SK-N-SH (cell line): Measurements from ENCODE around the gene SLFN12. TPM values are rescaled to one million over a fixed set of nuclear protein-coding genes. Genes with fewer than 3 reads are reported as not detected.

Experiments
- CTCF ChIA-PET: fragments of 300-600, 350-600 bp; formaldehyde crosslinking; extraction: SDS; loops from one replicate; lab custom pipeline; 2021; lab: Yijun Ruan, JAX
- POLR2A ChIA-PET: fragments of 350-600 bp; sonication (Branson Sonifier 250); formaldehyde crosslinking; extraction: SDS; loops from one replicate; lab custom pipeline; 2020; ENCODE audit warnings: antibody characterized with exemption, inconsistent platforms; lab: Yijun Ruan, JAX
- DNase-seq: peaks from one replicate; pipeline ENCODE4 v3.0.0; 2012
- H2AFZ ChIP-seq: fragments of 200-600 bp; sonication (generic); 2 replicates; pipeline ENCODE4 v1.8.1; 2016; ENCODE audit warnings: antibody characterized with exemption, mild to moderate bottlenecking, low read depth
- H3F3A ChIP-seq: fragments of 200-600 bp; sonication (generic); replicated peaks from 2 replicates; pipeline ENCODE3; 2016; ENCODE audit warnings: antibody characterized with exemption, mild to moderate bottlenecking; ENCODE audit not compliant: insufficient read depth
- H3K27ac ChIP-seq, 2 experiments: fragments of 200-500 bp in 1 of 2; fragments of 200-600 bp in 1 of 2; sonication (Bioruptor generic) in 1 of 2; sonication (generic), shearing (Covaris generic) in 1 of 2; 2 replicates each; pipeline versions ENCODE4 v1.5.1 to v1.6.1; 2014 to 2016; ENCODE audit warnings: low read depth in 2 of 2, inconsistent platforms in 1 of 2, low read length in 1 of 2, mild to moderate bottlenecking in 1 of 2, mixed read lengths in 1 of 2
- H3K27me3 ChIP-seq: fragments of 200-600 bp; sonication (generic), shearing (Covaris generic); 2 replicates; pipeline ENCODE4 v1.6.1; 2016; ENCODE audit warnings: mixed run types; ENCODE audit not compliant: insufficient read depth
- H3K36me3 ChIP-seq, 2 experiments: fragments of 200-500 bp in 1 of 2; fragments of 200-600 bp in 1 of 2; sonication (Bioruptor generic) in 1 of 2; sonication (generic) in 1 of 2; replicated peaks in 1 of 2; 2 replicates each; pipeline versions ENCODE3 to v1.5.1; 2014 to 2016; ENCODE audit warnings: low read length in 1 of 2, mild to moderate bottlenecking in 1 of 2; ENCODE audit not compliant: insufficient read depth in 2 of 2, control insufficient read depth in 1 of 2
- H3K4me1 ChIP-seq, 2 experiments: fragments of 200-500 bp in 1 of 2; fragments of 200-600 bp in 1 of 2; sonication (Bioruptor generic) in 1 of 2; sonication (generic), shearing (Covaris generic) in 1 of 2; 2 replicates each; pipeline versions ENCODE4 v1.5.1 to v1.6.1; 2014 to 2016; ENCODE audit warnings: low read depth in 1 of 2, low read length in 1 of 2, mixed run types in 1 of 2; ENCODE audit not compliant: insufficient read depth in 2 of 2, control insufficient read depth in 1 of 2
- H3K4me2 ChIP-seq: fragments of 200-600 bp; sonication (generic), shearing (Covaris generic); 2 replicates; pipeline ENCODE4 v1.6.1; 2017; ENCODE audit warnings: mixed run types
- H3K4me3 ChIP-seq, 2 experiments: fragments of 200-500 bp in 1 of 2; fragments of 200-600 bp in 1 of 2; sonication (Bioruptor generic) in 1 of 2; sonication (generic), shearing (Covaris generic) in 1 of 2; 2 replicates each; pipeline versions ENCODE4 v1.5.1 to v1.8.1; 2014 to 2016; ENCODE audit warnings: low read depth in 2 of 2, inconsistent platforms in 1 of 2, low read length in 1 of 2, mild to moderate bottlenecking in 1 of 2, mixed read lengths in 1 of 2, moderate library complexity in 1 of 2
- H3K79me2 ChIP-seq: fragments of 200-600 bp; sonication (generic); 2 replicates; pipeline ENCODE4 v1.8.1; 2017; ENCODE audit warnings: mild to moderate bottlenecking; ENCODE audit not compliant: insufficient read depth
- H3K9ac ChIP-seq: fragments of 200-600 bp; sonication (generic); 2 replicates; pipeline ENCODE4 v1.6.1; 2017; ENCODE audit warnings: mixed run types
- H3K9me2 ChIP-seq: fragments of 200-600 bp; sonication (generic); 2 replicates; pipeline ENCODE4 v1.6.1; 2017; ENCODE audit warnings: mixed run types
- H3K9me3 ChIP-seq: fragments of 200-600 bp; sonication (generic); 2 replicates; pipeline ENCODE4 v1.6.1; 2017; ENCODE audit warnings: mixed run types, mild to moderate bottlenecking, moderate library complexity
- H4K20me1 ChIP-seq: fragments of 200-600 bp; sonication (generic); 2 replicates; pipeline ENCODE4 v1.6.1; 2017; ENCODE audit warnings: mild to moderate bottlenecking, mixed run types; ENCODE audit not compliant: insufficient read depth
- CHD2 ChIP-seq: fragments of 150-350 bp; IDR thresholded peaks from 2 replicates; pipeline ENCODE4 v1.6.1; 2018; ENCODE audit warnings: low read length; ENCODE audit not compliant: partially characterized antibody
- ELF1 ChIP-seq: IDR thresholded peaks from 2 replicates; pipeline ENCODE4 v1.4.0; 2012
- EP300 ChIP-seq, 2 experiments: IDR thresholded peaks; 2 replicates each; pipeline versions ENCODE4 v1.4.0 to v1.6.1; 2012; ENCODE audit warnings: borderline replicate concordance in 1 of 2, low read depth in 1 of 2, low read length in 1 of 2
- EZH2phosphoT487 ChIP-seq: fragments of 200-600 bp; sonication (generic); IDR thresholded peaks from 2 replicates; pipeline ENCODE4 v1.6.1; 2017; ENCODE audit warnings: low read depth, mixed run types, mild to moderate bottlenecking, antibody characterized with exemption, moderate library complexity, borderline replicate concordance
- FOXJ3 ChIP-seq: sonication (generic); formaldehyde crosslinking; IDR thresholded peaks from 2 replicates; pipeline ENCODE4 v1.5.1; 2020; ENCODE audit warnings: mild to moderate bottlenecking, missing genetic modification reagents
- FOXM1 ChIP-seq: IDR thresholded peaks from 2 replicates; pipeline ENCODE4 v1.4.0; 2012; ENCODE audit warnings: low read depth, mild to moderate bottlenecking
- GATA2 ChIP-seq: sonication (generic); formaldehyde crosslinking; IDR thresholded peaks from 2 replicates; pipeline ENCODE4 v1.5.0; 2020; ENCODE audit warnings: mild to moderate bottlenecking, missing genetic modification reagents
- IRF3 ChIP-seq: fragments of 150-350 bp; IDR thresholded peaks from 2 replicates; pipeline ENCODE4 v1.6.1; 2016; ENCODE audit warnings: mild to moderate bottlenecking, low read depth, low read length
- MAX ChIP-seq: IDR thresholded peaks from 2 replicates; pipeline ENCODE4 v1.4.0; 2012; ENCODE audit warnings: low read depth
- MEF2A ChIP-seq: IDR thresholded peaks from 2 replicates; pipeline ENCODE4 v1.4.0; 2012; ENCODE audit warnings: low read depth, borderline replicate concordance
- NRF1 ChIP-seq: IDR thresholded peaks from 2 replicates; pipeline ENCODE4 v1.6.1; 2012; ENCODE audit warnings: low read depth, mild to moderate bottlenecking, low read length
- REST ChIP-seq: IDR thresholded peaks from 2 replicates; pipeline ENCODE4 v1.6.1; 2012; ENCODE audit warnings: mild to moderate bottlenecking, low read depth, low read length, moderate library complexity
- RFX5 ChIP-seq: IDR thresholded peaks from 2 replicates; pipeline ENCODE4 v1.6.1; 2012; ENCODE audit warnings: mild to moderate bottlenecking, improper control_type of control experiment, low read length
- SIN3A ChIP-seq: IDR thresholded peaks from 2 replicates; pipeline ENCODE4 v1.6.1; 2012; ENCODE audit warnings: low read depth, mild to moderate bottlenecking, low read length, moderate library complexity, borderline replicate concordance
- SMC3 ChIP-seq: IDR thresholded peaks from 2 replicates; pipeline ENCODE4 v1.6.1; 2012; ENCODE audit warnings: low read depth, low read length, improper control_type of control experiment
- YY1 ChIP-seq: IDR thresholded peaks from 2 replicates; pipeline ENCODE4 v1.4.0; 2012; ENCODE audit warnings: low read depth, mild to moderate bottlenecking
- WGBS: methylation state at CpG from one replicate; pipeline ENCODE4 v1.1.6; 2017; ENCODE audit warnings: low lambda C conversion rate; 5-methylcytosine and 5-hydroxymethylcytosine counted together
- polyA plus RNA-seq, 3 experiments: library from polyadenylated mRNA; depleted of rRNA; stranded (reverse); fragments of >200 nt; gene quantifications; 2 replicates each; pipeline ENCODE4 v1.2.3, GENCODE V29; 2012

The SLFN12 gene
- polyA plus RNA-seq, 1 of the 3 experiments (the other 2 are of a cell fraction): 5.6 TPM

- Histone ChIP-seq H3K4me2 (no peak overlapping the region), H3F3A (peaks cover 4% of the 10 kb centered on the region), H3K36me3 (no peaks in the 10 kb centered on the region), H3K27ac (no peak overlapping the region), H3K79me2 (no peaks in the 10 kb centered on the region), H3K4me1 (peaks cover 0 to 3% of the 10 kb centered on the region in 2 experiments; a peak in 2 of 4 replicates), H3K4me3 (no peak overlapping the region), H3K9ac (no peak overlapping the region), H3K9me2 (no peaks in the 10 kb centered on the region), H3K27me3 (peaks cover 34% of the 10 kb centered on the region; the same call in 1 of the 2 replicates), H4K20me1 (no peaks in the 10 kb centered on the region), H3K9me3 (no peaks in the 10 kb centered on the region), H2AFZ (no peak overlapping the region)
- no peak for DNase-seq
- TF ChIP-seq SMC3: no peak
- no peak for TF ChIP-seq FOXM1
- TF ChIP-seq IRF3: no peak
- TF ChIP-seq YY1: no peak
- TF ChIP-seq SIN3A: no peak
- ChIA-PET POLR2A (no interaction called here), CTCF (no interaction called here)
- WGBS: 12% methylated on average over 2 of the region's 2 CpGs
Observed at GRCh38 chr17:35377068-35377467, 55.2 kb downstream of the SLFN12 start.

GRCh38 chr17:35376245-35376644 is 56.1 kb downstream of the SLFN12 start:
- 3% methylated on average over 1 of the region's 1 CpG for WGBS
- H3K4me2 ChIP-seq: no peak overlapping the region

GRCh38 chr17:35374766-35375344 is 57.4 kb downstream of the SLFN12 start:
- H3K79me2 ChIP-seq: no peaks in the 10 kb centered on the region
- H3K4me3 ChIP-seq: peak overlapping the region; percentile 44 to 66; a peak in 3 of 4 replicates
- H3K9me2 ChIP-seq: no peaks in the 10 kb centered on the region
- H3K4me1 ChIP-seq: peaks cover 0 to 3% of the 10 kb centered on the region in 2 experiments; a peak in 2 of 4 replicates
- H3K27me3 ChIP-seq: peaks cover 47% of the 10 kb centered on the region; the same call in 1 of the 2 replicates
- peak overlapping the region; percentile 83 for H2AFZ ChIP-seq
- H3K4me2 ChIP-seq: peak overlapping the region; percentile 89; the same call in 1 of the 2 replicates
- H3F3A ChIP-seq: peaks cover 4% of the 10 kb centered on the region
- no peak overlapping the region for H3K9ac ChIP-seq
- H3K27ac ChIP-seq: no peak overlapping the region
- ChIA-PET POLR2A (no interaction called here), CTCF (no interaction called here)
- DNase-seq: no peak
- H3K36me3 ChIP-seq: no peaks in the 10 kb centered on the region
- H4K20me1 ChIP-seq: no peaks in the 10 kb centered on the region
- 29% methylated on average over 3 of the region's 3 CpGs for WGBS
- no peaks in the 10 kb centered on the region for H3K9me3 ChIP-seq
- TF ChIP-seq FOXJ3 (CRISPR knock-in tag) (no peak), EZH2phosphoT487 (no peak), IRF3 (no peak), YY1 (no peak), MAX (no peak), REST (no peak), FOXM1 (no peak), NRF1 (no peak), EP300 (IDR thresholded peaks at IDR 0.05; ENCODE audit: borderline replicate concordance in 1 of 2, low read depth in 1 of 2, low read length in 1 of 2) (no peak), CHD2 (no peak), GATA2 (CRISPR knock-in tag) (no peak)

More at GRCh38 chr17:35376245-35376644, 56.1 kb downstream of the SLFN12 start:
- H3K79me2 ChIP-seq: no peaks in the 10 kb centered on the region
- peaks cover 41% of the 10 kb centered on the region; the same call in 1 of the 2 replicates for H3K27me3 ChIP-seq
- POLR2A ChIA-PET: no interaction called here
- H2AFZ ChIP-seq: no peak overlapping the region
- no peaks in the 10 kb centered on the region for H3K36me3 ChIP-seq
- no peak overlapping the region for H3K9ac ChIP-seq
- no peak overlapping the region for H3K27ac ChIP-seq
- H4K20me1 ChIP-seq: no peaks in the 10 kb centered on the region
- peaks cover 4% of the 10 kb centered on the region for H3F3A ChIP-seq
- no peak for DNase-seq
- H3K9me3 ChIP-seq: no peaks in the 10 kb centered on the region
- H3K9me2 ChIP-seq: no peaks in the 10 kb centered on the region
- H3K4me1 ChIP-seq: peaks cover 0 to 3% of the 10 kb centered on the region in 2 experiments; a peak in 2 of 4 replicates
- CTCF ChIA-PET: no interaction called here
- TF ChIP-seq MEF2A: no peak
- TF ChIP-seq CHD2: no peak
- TF ChIP-seq ELF1: no peak
- no peak for TF ChIP-seq RFX5
- TF ChIP-seq FOXM1: no peak
- no peak overlapping the region for H3K4me3 ChIP-seq
